ENCODE measurements around the gene HMBS.
A peak's percentile ranks its signal among the peaks of the same experiment; 100 is the strongest.
"Not testable (repeated sequence)": the region's sequence is repeated elsewhere in the genome, so short reads cannot be mapped to it uniquely, and the experiment has no call there.

HMBS gene

DNA sequence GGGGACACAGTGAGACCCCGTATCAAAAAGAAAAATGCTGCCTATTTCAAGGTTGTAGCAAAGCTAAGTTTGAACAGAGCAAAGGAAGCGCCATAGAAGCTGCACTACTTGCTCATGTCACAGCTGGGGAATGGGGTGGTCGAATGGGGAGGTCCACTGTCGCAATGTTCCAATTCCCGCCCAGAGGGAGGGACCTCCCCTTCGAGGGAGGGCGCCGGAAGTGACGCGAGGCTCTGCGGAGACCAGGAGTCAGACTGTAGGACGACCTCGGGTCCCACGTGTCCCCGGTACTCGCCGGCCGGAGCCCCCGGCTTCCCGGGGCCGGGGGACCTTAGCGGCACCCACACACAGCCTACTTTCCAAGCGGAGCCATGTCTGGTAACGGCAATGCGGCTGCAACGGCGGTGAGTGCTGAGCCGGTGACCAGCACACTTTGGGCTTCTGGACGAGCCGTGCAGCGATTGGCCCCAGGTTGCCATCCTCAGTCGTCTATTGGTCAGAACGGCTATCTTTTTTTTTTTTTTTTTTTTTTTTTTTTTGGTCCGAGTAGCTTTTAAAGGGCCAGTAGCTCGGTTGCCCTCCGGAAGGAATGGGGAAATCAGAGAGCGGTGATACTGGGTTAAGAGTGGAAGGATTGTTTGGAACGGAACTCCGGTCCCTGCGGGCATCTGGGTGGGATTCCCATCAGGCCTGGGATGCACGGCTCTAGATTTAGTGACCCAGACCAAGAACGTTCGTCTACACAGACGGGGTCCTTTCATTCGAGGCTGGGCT, at the start of gene HMBS:
Gene HMBS (plus strand): TSS at position 219 of the 774 bp plus-strand sequence. CDS start 153 bp downstream, at position 372.
- DNase-seq (ENCODE audit: low read depth), result peak; percentile 95

DNA sequence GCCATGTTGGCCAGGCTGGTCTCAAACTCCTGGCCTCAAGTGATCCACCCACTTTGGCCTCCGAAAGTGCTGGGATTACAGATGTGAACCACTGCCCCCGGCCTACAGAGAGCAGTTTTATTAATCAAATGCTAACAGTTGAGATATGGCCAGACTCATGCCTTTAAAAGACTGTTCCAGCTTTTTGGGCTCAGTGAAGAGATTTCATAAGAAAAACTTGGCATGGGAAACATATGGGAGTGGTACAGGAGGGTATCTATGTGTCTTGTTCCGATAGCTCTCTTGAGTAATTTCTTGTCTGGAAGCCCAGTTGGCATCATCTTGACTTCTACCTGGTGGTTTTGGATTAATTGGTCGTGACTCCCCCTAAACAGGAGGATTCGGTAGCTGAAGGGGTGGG, 45.8 kb upstream of the HMBS start:
- DNase-seq (ENCODE audit: low read depth), result no peak

DNA sequence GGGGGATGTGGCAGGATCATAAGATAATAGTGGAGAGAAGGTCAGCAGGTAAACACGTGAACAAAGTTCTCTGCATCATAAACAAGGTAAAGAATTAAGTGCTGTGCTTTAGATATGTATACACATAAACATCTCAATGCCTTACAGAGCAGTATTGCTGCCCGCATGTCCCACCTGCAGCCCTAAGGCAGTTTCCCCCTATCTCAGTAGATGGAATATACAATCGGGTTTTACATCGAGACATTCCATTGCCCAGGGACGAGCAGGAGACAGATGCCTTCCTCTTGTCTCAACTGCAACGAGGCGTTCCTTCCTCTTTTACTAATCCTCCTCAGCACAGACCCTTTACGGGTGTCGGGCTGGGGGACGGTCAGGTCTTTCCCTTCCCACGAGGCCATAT, 45.2 kb upstream of the HMBS start:
- DNase-seq (ENCODE audit: low read depth), result not testable (repeated sequence)

DNA sequence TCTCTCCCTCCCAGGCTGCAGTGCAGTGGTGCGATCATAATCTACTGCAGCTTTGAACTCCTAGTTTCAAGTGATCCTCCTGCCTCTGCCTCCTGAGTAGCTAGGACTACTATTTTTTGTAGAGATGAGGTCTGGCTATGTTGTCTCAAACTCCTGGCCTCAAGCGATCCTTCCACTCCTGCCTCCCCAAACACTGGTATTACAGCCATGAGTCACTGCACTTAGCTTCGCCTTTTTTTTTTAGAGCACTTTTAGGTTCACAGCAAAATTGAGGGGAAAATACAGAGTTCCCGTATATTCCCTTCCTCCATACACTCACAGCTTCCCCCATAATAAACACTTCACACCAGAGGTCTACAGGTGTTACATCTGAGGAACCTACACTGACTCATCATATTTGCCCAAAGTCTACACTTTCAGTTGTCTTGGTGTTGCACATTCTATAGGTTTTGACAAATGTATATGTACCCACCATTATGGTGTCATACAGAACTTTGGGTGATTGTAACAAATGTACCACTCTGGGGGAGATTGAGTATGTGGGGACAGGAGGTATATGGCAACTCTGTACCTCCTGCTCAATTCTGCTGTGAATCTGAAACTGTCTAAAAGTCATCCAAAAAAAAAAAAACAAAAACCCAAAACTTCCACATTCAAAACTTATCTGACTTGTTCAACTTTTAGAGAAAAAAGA, 42.7 kb upstream of the HMBS start:
- no peak for DNase-seq (ENCODE audit: low read depth)

DNA sequence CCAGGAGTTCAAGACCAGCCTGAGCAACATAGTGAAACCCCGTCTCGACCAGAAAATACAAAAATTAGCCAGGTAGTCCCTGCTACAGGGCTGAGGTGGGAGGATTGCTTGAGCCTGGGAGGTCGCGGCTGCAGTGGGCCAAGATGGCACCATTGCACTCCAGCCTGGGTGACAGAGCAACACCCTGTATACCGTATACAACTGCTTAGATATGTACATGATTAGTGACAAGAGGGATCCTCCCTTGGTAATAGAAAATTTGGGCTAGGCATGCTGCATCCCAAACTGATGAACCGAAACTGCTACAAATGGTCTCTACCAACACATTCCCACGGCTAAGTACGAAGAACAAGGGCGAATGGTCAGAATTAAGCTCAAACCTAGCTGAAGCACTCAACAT, 41.8 kb upstream of the HMBS start:
- DNase-seq (ENCODE audit: low read depth), result no peak

DNA sequence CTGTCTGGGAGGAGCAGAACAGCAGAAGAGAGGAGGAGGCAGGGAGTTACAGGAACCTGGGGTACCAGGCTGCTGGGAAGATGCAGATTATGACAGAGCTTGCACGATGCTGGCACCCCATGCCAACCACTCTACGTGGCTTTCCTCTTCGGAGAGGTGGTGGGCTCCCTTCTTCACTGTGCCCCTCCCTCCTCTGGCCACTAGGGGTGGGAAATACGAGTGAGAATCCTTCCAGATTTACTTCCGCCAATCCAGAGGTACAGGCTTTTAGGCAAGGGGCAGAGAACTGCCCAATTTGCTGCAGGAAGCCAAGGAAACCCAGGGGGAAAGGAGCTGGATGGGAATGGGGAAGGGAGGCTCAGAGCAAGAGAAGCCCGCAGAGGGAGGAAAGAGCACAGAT, 40.0 kb upstream of the HMBS start:
- no peak for DNase-seq (ENCODE audit: low read depth)

DNA sequence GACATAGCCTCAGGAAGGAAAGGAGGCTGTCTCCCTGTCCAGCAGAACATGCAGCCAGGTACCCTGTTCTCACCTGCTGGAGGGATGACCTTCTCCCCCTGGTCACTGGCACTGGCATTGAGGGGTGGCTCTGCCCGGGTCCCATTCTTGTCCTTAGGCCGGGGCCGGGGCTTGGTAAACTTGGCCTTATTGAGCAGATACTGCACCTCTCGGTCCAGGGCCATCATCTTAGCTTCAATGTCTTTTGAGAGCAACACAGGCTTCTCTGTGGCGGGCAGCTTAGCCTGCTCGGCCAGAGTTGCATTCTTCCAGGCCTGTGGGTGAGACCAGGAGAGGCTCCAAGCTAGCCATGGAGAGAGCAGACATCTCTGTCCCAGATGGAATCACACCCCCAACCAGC, 38.2 kb upstream of the HMBS start:
- no peak for DNase-seq (ENCODE audit: low read depth)

DNA sequence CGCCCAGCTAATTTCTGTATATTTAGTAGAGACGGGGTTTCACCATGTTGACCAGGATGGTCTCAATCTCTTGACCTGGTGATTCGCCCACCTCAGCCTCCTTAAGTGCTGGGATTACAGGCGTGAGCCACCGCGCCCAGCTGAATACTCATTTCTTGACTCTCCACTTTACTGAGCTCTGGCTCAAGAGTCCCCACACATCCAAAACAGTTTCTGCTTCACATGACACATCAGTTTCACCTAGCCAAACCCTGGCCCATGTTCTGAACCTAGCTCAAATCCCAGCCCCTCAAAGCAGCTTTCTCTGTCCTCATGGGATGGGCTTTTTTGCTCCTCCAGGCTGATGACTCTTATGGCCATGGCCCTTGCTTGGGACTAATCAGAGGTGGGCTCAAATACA, 37.5 kb upstream of the HMBS start:
- DNase-seq (ENCODE audit: low read depth), result no peak

DNA sequence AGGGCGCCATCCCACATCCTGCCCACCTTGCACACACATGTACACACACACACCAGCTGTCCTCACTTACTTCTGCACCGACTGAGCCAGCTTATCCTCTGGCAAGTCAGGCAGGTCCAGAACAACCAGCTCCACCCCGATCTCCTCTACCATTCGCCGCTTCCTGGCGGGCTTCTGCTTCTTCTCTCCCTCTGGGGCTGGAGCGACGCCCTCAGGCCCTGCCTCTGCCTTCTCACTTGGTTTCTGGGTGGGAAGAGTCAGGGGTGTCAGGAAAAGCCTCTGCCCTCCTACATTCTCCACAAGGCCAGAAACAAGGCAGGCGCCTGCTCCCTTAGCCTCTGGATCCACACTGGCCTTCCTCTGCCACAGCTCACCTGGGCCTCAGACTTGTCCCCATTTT, 36.0 kb upstream of the HMBS start:
- no peak for DNase-seq (ENCODE audit: low read depth)

DNA sequence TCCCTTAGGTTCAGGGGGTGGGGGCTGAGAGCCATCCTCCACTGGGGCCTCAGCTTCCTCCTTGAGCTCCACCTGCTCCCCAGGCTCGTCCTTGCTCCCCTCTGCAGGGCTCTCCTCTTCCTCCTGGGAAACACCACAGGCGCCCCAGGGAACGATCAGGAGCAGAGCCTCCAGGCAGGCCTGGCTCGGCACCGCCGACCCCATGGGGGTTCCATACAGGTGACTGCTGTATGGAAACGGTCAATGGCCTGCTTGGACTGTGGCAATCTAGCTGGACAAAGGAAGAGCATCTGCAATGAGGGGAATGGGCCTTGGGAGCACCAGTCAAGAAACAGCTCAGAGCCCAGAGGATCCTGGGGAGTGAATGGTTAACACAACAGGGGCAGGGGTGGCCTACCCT, 35.6 kb upstream of the HMBS start:
- no peak for DNase-seq (ENCODE audit: low read depth)

DNA sequence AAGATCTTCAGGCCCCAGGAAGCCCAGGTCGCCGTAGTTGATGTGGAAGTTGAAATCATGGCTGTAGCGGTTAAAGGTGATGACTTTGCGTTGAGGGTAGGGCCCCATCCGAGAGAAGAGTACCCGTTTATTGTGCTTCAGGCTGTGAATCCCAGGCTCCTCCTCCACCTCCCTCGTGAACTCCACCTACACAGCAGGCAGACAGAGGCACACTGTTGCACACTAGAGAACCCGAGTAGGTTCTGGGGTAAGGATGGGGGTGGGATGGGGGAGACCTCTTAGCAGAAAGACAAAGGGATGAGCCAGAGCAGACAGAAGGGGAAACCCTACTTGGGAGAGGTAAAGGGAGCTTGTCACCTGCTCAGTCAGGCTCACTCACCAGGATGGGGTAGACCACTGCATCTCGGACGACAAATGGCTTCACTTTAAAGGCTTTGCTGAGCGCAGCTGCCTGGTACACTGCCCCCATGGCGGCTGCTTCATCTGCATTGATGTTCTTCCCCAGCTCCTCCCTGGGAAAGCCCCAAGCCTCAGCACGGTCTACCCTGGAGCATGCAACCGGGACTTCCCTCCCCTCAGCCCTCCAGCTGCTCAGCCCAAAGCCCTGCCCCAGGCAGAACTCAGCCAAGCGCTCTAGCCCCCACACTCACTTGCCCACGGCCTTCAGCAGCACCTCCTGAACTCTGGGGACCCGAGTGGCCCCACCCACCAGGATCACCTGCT, 33.1 kb upstream of the HMBS start:
- no peak for DNase-seq (ENCODE audit: low read depth)

DNA sequence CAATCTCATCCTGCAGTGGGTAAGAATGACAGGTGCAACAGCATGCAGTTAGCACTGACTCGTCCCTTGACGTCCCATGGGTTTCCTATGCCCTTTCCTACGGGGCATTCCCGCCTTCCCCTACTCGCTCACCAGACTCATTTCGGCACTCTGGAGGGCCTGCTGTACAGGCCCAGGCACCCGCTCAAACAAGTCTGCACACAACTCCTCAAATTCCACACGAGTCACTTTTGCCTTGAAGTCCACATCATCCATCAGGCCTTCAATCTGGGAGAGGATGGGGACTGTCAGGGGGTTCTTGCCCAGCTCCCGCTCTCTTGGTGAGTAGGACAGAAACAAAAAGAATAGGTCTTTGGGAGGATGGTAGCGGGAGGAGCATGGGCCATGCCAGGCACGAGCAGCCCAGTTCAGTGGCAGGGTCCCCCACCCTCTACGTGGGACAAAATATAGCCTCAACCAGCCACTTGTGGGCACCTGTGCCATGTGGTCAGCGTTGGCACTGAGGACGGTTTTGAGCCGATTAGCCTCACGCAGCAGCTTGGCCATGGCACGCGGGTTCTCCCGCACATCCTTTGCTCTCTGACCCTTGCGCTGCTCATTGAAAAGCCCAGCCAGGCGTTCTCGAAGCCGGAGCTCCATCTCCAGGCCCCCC, 32.4 kb upstream of the HMBS start:
- no peak for DNase-seq (ENCODE audit: low read depth)

DNA sequence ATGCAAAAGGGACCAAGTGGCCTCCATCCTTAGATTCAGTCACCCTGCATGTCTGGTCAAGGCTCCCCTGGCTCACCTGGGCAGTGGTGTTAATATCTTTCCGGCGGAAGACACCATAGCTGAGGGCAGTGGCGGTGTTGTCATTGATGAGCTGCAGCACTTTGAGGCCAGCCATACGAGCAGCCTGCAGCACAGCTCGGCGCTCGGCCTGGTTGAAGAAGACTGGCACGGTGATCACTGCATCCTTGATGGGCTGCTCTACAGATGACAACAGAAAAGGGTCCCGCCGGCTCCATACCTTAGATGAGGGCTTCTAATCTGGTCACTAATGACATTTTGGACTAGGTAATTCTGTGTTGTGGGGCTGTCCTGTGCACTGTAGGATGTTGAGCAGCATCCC, 30.3 kb upstream of the HMBS start:
- DNase-seq (ENCODE audit: low read depth), result no peak

DNA sequence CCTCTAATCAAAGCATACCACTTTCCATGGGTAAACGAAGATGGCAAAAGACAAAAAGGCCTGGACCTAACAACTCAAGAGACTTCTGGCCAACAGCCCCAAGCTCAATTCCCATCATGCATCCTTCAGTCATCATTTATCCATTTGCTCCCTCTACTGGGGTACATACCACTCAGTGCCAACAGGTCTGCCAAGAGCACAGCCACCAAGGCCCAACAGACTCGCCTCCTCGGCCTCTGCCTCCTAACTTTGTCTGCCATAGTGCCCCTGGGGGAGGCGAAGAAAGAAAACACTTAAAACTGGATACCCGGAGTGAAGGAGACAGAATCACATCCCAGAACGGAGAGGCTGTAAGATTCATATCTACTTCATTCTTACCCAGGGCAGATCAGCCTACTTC, 28.8 kb upstream of the HMBS start:
- peak; percentile 32 for DNase-seq (ENCODE audit: low read depth)

DNA sequence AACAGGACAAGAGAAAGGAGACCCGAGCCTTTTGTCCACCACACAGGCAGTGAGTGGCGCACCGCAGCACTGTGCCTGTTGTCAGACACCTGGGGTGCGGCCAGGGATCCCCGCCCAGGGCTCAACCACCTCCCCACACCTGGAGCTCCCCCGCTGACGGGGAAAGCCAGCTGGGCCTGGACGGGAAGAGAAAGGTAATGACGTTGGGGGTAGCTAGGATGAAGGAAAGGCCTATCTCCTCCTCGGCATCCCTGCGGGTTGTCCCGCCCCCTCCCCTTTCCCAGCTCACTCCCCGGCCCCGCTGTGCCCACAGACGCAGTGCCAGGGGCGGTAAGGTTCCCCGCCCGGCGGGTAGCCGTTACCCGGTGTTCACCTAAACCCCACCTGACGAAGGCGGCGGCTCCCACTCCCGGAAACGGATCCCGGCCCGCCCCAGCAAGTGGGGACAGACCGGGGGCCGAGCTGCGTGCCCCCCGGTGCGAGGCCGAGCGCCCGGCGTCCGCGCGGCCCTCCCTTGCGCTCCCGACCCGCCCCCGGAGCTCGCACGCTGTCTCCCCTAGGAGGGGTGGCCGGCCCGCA, 28.2 kb upstream of the HMBS start:
- no peak for DNase-seq (ENCODE audit: low read depth)

DNA sequence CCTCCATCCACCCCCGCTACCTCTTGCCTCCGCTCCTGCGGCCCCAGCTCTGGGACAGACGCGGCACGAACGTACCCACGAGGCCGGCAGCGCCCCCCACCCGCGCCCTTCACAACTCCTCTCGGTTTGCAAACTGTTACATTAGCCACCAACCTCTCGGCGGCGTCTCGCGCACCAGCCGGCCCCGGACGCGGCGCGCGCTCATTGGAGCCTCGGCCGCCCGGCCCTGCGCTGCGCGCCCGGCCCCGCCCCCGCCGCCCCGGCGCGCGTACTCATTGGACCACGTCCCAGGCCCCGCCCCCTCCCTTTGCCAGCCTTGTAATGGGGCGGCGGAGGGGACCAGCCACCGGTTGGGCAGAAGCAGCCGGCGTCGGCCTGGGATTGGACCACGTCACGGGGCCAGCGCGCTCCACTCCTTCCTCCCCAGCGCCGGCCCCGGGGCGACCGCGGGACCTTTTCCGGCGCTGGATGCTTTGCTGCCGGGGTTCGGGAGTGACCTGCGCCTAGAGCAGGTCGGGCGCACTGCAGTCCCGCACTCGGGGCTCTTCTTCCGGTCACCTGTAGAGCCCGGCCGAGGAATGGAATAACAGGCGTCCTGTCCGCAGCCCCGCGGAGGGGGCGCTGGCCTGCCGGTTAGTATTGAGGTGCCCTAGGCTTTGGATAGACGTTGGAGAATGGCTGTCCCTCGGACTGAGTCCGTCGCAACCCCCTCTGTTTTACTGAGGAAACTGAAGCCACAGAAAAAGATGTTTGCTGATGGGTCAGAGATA, 27.5 kb upstream of the HMBS start, which contains the start of gene HYOU1:
Gene HYOU1 (minus strand): TSS at position 206 of the 770 bp plus-strand sequence. CDS start 1,045 bp downstream, outside the sequence.
- peak; percentile 95 for DNase-seq (ENCODE audit: low read depth)

DNA sequence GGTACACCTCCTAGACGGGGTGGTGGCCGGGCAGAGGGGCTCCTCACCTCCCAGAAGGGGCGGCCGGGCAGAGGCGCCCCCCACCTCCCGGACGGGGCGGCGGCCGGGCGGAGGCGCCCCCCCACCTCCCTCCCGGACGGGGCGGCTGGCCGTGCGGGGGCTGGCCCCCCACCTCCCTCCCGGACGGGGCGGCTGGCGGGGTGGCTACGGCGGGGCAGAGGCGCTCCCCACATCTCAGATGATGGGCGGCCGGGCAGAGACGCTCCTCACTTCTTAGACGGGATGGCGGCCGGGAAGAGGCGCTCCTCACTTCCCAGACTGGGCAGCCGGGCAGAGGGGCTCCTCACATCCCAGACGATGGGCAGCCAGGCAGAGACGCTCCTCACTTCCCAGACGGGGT, 25.6 kb upstream of the HMBS start:
- not testable (repeated sequence) for DNase-seq (ENCODE audit: low read depth)

DNA sequence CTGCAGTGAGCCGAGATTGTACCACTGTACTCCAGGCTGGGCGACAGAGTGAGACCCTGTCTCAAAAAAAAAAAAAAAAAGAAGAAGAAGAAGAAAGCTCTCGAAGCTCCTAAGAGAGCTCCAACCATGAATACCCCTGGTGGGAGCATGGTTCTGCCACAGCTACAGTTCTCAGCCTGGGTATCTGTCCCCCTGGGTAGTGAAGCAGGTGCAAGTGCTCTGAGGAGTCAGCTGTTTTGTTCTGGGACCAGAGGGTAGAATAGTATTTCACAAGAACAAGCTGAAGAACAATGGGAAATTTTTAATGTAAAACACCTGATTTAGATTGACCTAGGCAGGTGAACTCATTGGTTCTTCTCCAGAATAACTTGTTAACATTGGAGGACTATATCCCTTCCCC, 23.4 kb upstream of the HMBS start:
- DNase-seq (ENCODE audit: low read depth), result no peak

DNA sequence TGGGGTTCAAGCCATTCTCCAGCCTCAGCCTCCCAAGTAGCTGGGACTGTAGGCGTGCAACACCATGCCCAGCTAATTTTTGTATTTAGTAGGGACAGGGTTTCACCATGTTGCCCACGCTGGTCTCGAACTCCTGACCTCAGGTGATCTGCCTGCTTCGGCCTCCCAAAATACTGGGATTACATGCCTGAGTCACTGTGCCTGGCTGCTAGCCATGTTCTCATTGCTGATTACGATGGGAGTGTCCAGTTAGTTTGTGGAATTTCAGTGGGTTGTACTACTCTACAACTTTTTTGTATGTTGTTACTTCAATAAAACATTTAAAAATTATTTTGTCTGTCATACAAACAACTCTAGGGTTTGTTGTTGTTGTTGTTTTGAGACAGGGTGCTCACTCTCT, 21.9 kb upstream of the HMBS start:
- peak; percentile 64 for DNase-seq (ENCODE audit: low read depth)

DNA sequence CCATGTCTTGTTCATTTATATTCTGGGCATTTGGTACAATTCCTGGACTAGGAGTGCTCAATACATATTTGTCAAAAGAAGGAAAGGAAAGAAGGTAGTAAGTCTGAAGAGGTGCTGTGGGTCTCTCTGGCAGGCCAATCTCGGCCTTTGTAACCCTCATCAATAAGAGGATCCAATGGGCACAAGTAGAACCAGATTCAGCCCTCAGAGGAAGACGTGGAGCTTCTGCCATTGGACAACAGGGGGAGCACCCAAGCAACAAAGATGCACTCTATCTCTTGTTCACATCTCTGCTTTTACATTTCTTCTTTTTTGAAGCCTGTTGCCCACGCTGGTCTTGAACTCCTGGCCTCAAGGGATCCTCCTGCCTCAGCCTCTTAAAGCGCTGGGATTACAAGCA, 19.3 kb upstream of the HMBS start:
- peak; percentile 22 for DNase-seq (ENCODE audit: low read depth)

Data from fibroblast of gingiva (primary cell).